Panc1 (cell line): ENCODE measurements around the gene NT5C. TPM values are rescaled to one million over a fixed set of nuclear protein-coding genes. Genes with fewer than 3 reads are reported as not detected.

Experiments
- ATAC-seq: fragments of 200-7000 bp; cut with Tn5 transposase; 2 replicates; pipeline ENCODE4 v1.9.1; 2020; ENCODE audit warnings: mild to moderate bottlenecking, moderate library complexity
- BruUV-seq: library from RNA; stranded (reverse); fragments of 400-500 nt; replicated peaks from 2 replicates; lab custom pipeline; 2021; lab: Mats Ljungman, UMichigan
- CTCF ChIA-PET: fragments of 300-600 bp; sonication (Branson Sonifier 250); formaldehyde crosslinking; loops from one replicate; lab custom pipeline; 2022; ENCODE audit warnings: antibody characterized with exemption; lab: Charles Lee
- POLR2A ChIA-PET: fragments of 300-600 bp; sonication (Branson Sonifier 250); formaldehyde crosslinking; loops from one replicate; lab custom pipeline; 2022; ENCODE audit warnings: antibody characterized with exemption; lab: Charles Lee
- DNase-seq: peaks from one replicate; pipeline ENCODE4 v3.0.0-alpha.2; 2010; ENCODE audit warnings: low read depth, low spot score
- H3K27ac ChIP-seq: 2 replicates; pipeline ENCODE4 v1.5.1; 2011; ENCODE audit warnings: mild to moderate bottlenecking, low read length, inconsistent platforms
- H3K27me3 ChIP-seq: fragments of 200-500 bp; sonication (Bioruptor generic); 2 replicates; pipeline ENCODE4 v1.6.0; 2014; ENCODE audit warnings: low read length, inconsistent platforms; ENCODE audit not compliant: control insufficient read depth, insufficient read depth
- H3K36me3 ChIP-seq: fragments of 200-500 bp; sonication (Bioruptor generic); 2 replicates; pipeline ENCODE4 v1.5.1; 2014; ENCODE audit warnings: inconsistent platforms, mild to moderate bottlenecking, low read length, moderate library complexity; ENCODE audit not compliant: control insufficient read depth, insufficient read depth
- H3K4me1 ChIP-seq: 2 replicates; pipeline ENCODE4 v1.5.1; 2011; ENCODE audit warnings: inconsistent platforms, mild to moderate bottlenecking, low read length, moderate library complexity; ENCODE audit not compliant: control insufficient read depth, insufficient read depth
- H3K4me3 ChIP-seq, 2 experiments: 2 replicates each; pipeline ENCODE4 v1.5.1; 2011 to 2012; ENCODE audit warnings: low read depth in 2 of 2, low read length in 2 of 2, mild to moderate bottlenecking in 2 of 2, inconsistent platforms in 1 of 2, moderate library complexity in 1 of 2
- H3K9me3 ChIP-seq: fragments of 200-500 bp; sonication (Bioruptor generic); 2 replicates; pipeline ENCODE4 v1.5.1; 2014; ENCODE audit warnings: low read depth, mild to moderate bottlenecking, inconsistent platforms, low read length, moderate library complexity; ENCODE audit not compliant: control insufficient read depth, insufficient read depth
- POLR2AphosphoS5 ChIP-seq: IDR thresholded peaks from 2 replicates; pipeline ENCODE4 v1.6.1; 2012; ENCODE audit warnings: mild to moderate bottlenecking, low read depth, low read length, moderate library complexity
- SIN3A ChIP-seq: IDR thresholded peaks from 2 replicates; pipeline ENCODE4 v1.6.1; 2012; ENCODE audit warnings: low read depth, mild to moderate bottlenecking, low read length, moderate library complexity, borderline replicate concordance; ENCODE audit not compliant: insufficient read depth
- TCF7L2 ChIP-seq: IDR thresholded peaks from 2 replicates; pipeline ENCODE4 v1.6.1; 2011; ENCODE audit warnings: mild to moderate bottlenecking, low read depth, low read length, inconsistent platforms
- in situ Hi-C: cut with HindIII; loops from 2 replicates; pipeline ENCODE4 v1.10.0; 2016; ENCODE audit warnings: low sequenced_read_pairs, low pct_unique_long_range_greater_than_20kb
- intact Hi-C: fragments of 100-400 bp; cut with micrococcal nuclease; formaldehyde crosslinking; loops from one replicate; pipeline ENCODE4 v1.10.0; 2022; ENCODE audit not compliant: unreplicated experiment
- total RNA-seq: library from RNA; stranded (reverse); gene quantifications from one replicate; pipeline ENCODE4 v1.2.1, GENCODE V29; 2021; ENCODE audit not compliant: unreplicated experiment
- TF ChIP-seq, protein P1 (sequence below): fragments of 450-650 bp; IDR thresholded peaks from 2 replicates; pipeline ENCODE4 v1.5.1; 2017; ENCODE audit warnings: mild to moderate bottlenecking
- TF ChIP-seq, protein P2 (sequence below), 2 experiments: IDR thresholded peaks; 2 replicates each; pipeline ENCODE4 v1.6.1; 2011 to 2012; ENCODE audit warnings: low read depth in 2 of 2, control low read depth in 1 of 2, low read length in 1 of 2, mild to moderate bottlenecking in 1 of 2, moderate library complexity in 1 of 2; ENCODE audit not compliant: insufficient read depth in 1 of 2

Gene NT5C
- total RNA-seq, 1 experiment from 2014 or later: 63.4 TPM

DNA sequence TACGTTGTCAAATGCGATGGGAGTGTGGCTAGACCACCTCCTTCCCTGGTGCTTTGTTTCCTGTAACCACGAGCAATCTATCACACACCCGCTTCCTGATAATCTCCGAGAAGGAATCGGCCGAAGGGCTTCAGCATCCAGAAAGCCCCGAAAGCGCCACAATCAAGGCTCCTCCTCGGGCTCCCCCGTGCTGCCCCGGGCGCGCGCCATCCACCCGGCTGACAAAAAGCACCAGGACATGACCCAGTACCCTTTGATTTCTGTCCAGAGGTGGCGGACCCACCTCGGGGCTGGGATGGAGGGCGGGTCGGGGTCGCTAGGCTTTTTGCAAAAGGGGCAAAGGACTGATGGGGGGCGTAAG, 22.5 kb downstream of the NT5C start:
- H3K27ac ChIP-seq: peak overlapping the region; percentile 88
- H3K36me3 ChIP-seq: peaks cover 6% of the 10 kb centered on the region; the same call in 1 of the 2 replicates
- BruUV-seq: no TSS peak
- TF ChIP-seq, protein P1, sequence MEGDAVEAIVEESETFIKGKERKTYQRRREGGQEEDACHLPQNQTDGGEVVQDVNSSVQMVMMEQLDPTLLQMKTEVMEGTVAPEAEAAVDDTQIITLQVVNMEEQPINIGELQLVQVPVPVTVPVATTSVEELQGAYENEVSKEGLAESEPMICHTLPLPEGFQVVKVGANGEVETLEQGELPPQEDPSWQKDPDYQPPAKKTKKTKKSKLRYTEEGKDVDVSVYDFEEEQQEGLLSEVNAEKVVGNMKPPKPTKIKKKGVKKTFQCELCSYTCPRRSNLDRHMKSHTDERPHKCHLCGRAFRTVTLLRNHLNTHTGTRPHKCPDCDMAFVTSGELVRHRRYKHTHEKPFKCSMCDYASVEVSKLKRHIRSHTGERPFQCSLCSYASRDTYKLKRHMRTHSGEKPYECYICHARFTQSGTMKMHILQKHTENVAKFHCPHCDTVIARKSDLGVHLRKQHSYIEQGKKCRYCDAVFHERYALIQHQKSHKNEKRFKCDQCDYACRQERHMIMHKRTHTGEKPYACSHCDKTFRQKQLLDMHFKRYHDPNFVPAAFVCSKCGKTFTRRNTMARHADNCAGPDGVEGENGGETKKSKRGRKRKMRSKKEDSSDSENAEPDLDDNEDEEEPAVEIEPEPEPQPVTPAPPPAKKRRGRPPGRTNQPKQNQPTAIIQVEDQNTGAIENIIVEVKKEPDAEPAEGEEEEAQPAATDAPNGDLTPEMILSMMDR: no peak
- TF ChIP-seq POLR2AphosphoS5 (no peak), SIN3A (no peak), TCF7L2 (no peak)
- TF ChIP-seq, protein P2, sequence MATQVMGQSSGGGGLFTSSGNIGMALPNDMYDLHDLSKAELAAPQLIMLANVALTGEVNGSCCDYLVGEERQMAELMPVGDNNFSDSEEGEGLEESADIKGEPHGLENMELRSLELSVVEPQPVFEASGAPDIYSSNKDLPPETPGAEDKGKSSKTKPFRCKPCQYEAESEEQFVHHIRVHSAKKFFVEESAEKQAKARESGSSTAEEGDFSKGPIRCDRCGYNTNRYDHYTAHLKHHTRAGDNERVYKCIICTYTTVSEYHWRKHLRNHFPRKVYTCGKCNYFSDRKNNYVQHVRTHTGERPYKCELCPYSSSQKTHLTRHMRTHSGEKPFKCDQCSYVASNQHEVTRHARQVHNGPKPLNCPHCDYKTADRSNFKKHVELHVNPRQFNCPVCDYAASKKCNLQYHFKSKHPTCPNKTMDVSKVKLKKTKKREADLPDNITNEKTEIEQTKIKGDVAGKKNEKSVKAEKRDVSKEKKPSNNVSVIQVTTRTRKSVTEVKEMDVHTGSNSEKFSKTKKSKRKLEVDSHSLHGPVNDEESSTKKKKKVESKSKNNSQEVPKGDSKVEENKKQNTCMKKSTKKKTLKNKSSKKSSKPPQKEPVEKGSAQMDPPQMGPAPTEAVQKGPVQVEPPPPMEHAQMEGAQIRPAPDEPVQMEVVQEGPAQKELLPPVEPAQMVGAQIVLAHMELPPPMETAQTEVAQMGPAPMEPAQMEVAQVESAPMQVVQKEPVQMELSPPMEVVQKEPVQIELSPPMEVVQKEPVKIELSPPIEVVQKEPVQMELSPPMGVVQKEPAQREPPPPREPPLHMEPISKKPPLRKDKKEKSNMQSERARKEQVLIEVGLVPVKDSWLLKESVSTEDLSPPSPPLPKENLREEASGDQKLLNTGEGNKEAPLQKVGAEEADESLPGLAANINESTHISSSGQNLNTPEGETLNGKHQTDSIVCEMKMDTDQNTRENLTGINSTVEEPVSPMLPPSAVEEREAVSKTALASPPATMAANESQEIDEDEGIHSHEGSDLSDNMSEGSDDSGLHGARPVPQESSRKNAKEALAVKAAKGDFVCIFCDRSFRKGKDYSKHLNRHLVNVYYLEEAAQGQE (IDR thresholded peaks at IDR 0.05; ENCODE audit: insufficient read depth in 1 of 2, low read depth in 2 of 2, low read length in 1 of 2): no peak
- no peaks in the 10 kb centered on the region for H3K27me3 ChIP-seq
- no peaks in the 10 kb centered on the region for H3K9me3 ChIP-seq
- no peak for DNase-seq
- H3K4me1 ChIP-seq: peaks cover 38% of the 10 kb centered on the region
- ChIA-PET POLR2A (no interaction called here), CTCF (no interaction called here)
- in situ Hi-C loops: no loop called here
- intact Hi-C loops: loop anchor here (10.0 kb wide), 1 partner anchor 134 kb away; the partner anchor contains the start of gene HID1
- peak overlapping the region; percentile 83 to 88 for H3K4me3 ChIP-seq
- ATAC-seq: no peak

DNA sequence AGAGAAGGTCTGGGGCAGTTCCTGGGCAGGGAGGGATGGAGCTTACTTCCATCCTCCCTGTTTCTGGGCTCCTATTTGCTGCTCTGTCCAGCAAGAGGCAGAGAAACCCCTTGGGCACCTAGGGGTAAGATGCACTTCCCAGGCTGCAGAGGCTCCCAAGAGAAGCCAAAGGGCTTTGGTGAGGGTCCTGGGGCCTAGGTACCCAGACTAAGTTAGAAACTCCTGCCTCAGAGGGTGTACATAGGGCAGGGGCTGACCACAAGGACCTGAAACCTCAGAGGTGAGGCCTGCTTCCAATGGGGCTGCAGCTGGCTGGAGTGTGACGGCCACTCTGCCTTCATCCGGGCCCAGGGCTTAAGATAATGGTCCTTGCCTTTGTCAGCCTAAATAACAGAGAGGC, 23.3 kb downstream of the NT5C start:
- no TSS peak for BruUV-seq
- intact Hi-C loops: loop anchor here (10.0 kb wide), 1 partner anchor 133 kb away; the partner anchor contains the start of gene HID1
- H3K27me3 ChIP-seq: no peaks in the 10 kb centered on the region
- no peaks in the 10 kb centered on the region for H3K9me3 ChIP-seq
- H3K4me3 ChIP-seq: no peak overlapping the region
- peaks cover 39% of the 10 kb centered on the region for H3K4me1 ChIP-seq
- peaks cover 6% of the 10 kb centered on the region; the same call in 1 of the 2 replicates for H3K36me3 ChIP-seq
- H3K27ac ChIP-seq: peak overlapping the region; percentile 88; the same call in 1 of the 2 replicates
- TF ChIP-seq POLR2AphosphoS5: no peak; the same call in 1 of the 2 replicates
- in situ Hi-C loops: no loop called here
- ChIA-PET CTCF (interaction anchor here (0.6 kb wide), 2 partner anchors 54 to 147 kb away, joined by 4 to 6 read pairs; no protein-coding TSS in a partner anchor), POLR2A (no interaction called here)
- no peak for DNase-seq
- ATAC-seq: no peak
